Measurements from ENCODE around the gene FAM120A. TPM values are rescaled to one million over a fixed set of nuclear protein-coding genes. Genes with fewer than 3 reads are reported as not detected.

Gene FAM120A
- total and polyA plus RNA-seq, 4 donors = 28.3 to 91.0 (median 50.3) TPM

GRCh38 chr9:93586290-93587057 is 135.0 kb downstream of the FAM120A start:
- H3K27me3 ChIP-seq (ENCODE audit: control insufficient read depth in 4 of 4, insufficient read depth in 4 of 4, low read length in 3 of 4) = no peaks in the 10 kb centered on the region
- no peak for DNase-seq (ENCODE audit: low spot score)
- no peaks in the 10 kb centered on the region for H3K9me3 ChIP-seq (ENCODE audit: control insufficient read depth in 4 of 4, low read length in 3 of 4)
- H3K4me3 ChIP-seq (ENCODE audit: low read depth in 1 of 3, low read length in 3 of 3) = no peak overlapping the region
- 96% methylated on average over 13 of the region's 13 CpGs for WGBS
- H3K36me3 ChIP-seq (ENCODE audit: control insufficient read depth in 4 of 4, insufficient read depth in 3 of 4, low read depth in 1 of 4, low read length in 3 of 4) = no peaks in the 10 kb centered on the region
- H3K27ac ChIP-seq (ENCODE audit: low read depth in 1 of 2, low read length in 2 of 2) = no peak overlapping the region
- H3K9ac ChIP-seq (ENCODE audit: low read depth in 1 of 2, low read length in 2 of 2) = no peak overlapping the region
- TF ChIP-seq NR2F2 (IDR thresholded peaks at IDR 0.05) = no peak
- no peak for TF ChIP-seq SP1 (IDR thresholded peaks at IDR 0.05)
- TF ChIP-seq HNF4G (IDR thresholded peaks at IDR 0.05) = no peak
- TF ChIP-seq GABPA (IDR thresholded peaks at IDR 0.05 in 1 of 2, conservative IDR thresholded peaks at IDR 0.05 in 1 of 2) = no peak
- no peak for TF ChIP-seq JUND (IDR thresholded peaks at IDR 0.05)
- TF ChIP-seq, protein P1, sequence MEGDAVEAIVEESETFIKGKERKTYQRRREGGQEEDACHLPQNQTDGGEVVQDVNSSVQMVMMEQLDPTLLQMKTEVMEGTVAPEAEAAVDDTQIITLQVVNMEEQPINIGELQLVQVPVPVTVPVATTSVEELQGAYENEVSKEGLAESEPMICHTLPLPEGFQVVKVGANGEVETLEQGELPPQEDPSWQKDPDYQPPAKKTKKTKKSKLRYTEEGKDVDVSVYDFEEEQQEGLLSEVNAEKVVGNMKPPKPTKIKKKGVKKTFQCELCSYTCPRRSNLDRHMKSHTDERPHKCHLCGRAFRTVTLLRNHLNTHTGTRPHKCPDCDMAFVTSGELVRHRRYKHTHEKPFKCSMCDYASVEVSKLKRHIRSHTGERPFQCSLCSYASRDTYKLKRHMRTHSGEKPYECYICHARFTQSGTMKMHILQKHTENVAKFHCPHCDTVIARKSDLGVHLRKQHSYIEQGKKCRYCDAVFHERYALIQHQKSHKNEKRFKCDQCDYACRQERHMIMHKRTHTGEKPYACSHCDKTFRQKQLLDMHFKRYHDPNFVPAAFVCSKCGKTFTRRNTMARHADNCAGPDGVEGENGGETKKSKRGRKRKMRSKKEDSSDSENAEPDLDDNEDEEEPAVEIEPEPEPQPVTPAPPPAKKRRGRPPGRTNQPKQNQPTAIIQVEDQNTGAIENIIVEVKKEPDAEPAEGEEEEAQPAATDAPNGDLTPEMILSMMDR (IDR thresholded peaks at IDR 0.05; ENCODE audit: low read depth, low read length, missing input control) = no peak
- no peak for TF ChIP-seq YY1 (IDR thresholded peaks at IDR 0.05)
- TF ChIP-seq FOXA2 (IDR thresholded peaks at IDR 0.05) = no peak
- TF ChIP-seq RXRA (IDR thresholded peaks at IDR 0.05) = no peak
- no peak for TF ChIP-seq MAX (IDR thresholded peaks at IDR 0.05)
- TF ChIP-seq RAD21 (IDR thresholded peaks at IDR 0.05) = no peak
- TF ChIP-seq, protein P2, sequence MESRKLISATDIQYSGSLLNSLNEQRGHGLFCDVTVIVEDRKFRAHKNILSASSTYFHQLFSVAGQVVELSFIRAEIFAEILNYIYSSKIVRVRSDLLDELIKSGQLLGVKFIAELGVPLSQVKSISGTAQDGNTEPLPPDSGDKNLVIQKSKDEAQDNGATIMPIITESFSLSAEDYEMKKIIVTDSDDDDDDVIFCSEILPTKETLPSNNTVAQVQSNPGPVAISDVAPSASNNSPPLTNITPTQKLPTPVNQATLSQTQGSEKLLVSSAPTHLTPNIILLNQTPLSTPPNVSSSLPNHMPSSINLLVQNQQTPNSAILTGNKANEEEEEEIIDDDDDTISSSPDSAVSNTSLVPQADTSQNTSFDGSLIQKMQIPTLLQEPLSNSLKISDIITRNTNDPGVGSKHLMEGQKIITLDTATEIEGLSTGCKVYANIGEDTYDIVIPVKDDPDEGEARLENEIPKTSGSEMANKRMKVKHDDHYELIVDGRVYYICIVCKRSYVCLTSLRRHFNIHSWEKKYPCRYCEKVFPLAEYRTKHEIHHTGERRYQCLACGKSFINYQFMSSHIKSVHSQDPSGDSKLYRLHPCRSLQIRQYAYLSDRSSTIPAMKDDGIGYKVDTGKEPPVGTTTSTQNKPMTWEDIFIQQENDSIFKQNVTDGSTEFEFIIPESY (IDR thresholded peaks at IDR 0.05) = no peak
- TF ChIP-seq, protein P3, sequence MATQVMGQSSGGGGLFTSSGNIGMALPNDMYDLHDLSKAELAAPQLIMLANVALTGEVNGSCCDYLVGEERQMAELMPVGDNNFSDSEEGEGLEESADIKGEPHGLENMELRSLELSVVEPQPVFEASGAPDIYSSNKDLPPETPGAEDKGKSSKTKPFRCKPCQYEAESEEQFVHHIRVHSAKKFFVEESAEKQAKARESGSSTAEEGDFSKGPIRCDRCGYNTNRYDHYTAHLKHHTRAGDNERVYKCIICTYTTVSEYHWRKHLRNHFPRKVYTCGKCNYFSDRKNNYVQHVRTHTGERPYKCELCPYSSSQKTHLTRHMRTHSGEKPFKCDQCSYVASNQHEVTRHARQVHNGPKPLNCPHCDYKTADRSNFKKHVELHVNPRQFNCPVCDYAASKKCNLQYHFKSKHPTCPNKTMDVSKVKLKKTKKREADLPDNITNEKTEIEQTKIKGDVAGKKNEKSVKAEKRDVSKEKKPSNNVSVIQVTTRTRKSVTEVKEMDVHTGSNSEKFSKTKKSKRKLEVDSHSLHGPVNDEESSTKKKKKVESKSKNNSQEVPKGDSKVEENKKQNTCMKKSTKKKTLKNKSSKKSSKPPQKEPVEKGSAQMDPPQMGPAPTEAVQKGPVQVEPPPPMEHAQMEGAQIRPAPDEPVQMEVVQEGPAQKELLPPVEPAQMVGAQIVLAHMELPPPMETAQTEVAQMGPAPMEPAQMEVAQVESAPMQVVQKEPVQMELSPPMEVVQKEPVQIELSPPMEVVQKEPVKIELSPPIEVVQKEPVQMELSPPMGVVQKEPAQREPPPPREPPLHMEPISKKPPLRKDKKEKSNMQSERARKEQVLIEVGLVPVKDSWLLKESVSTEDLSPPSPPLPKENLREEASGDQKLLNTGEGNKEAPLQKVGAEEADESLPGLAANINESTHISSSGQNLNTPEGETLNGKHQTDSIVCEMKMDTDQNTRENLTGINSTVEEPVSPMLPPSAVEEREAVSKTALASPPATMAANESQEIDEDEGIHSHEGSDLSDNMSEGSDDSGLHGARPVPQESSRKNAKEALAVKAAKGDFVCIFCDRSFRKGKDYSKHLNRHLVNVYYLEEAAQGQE (IDR thresholded peaks at IDR 0.05) = no peak
- no peak for TF ChIP-seq TAF1 (conservative IDR thresholded peaks at IDR 0.05)
- TF ChIP-seq, protein P4, sequence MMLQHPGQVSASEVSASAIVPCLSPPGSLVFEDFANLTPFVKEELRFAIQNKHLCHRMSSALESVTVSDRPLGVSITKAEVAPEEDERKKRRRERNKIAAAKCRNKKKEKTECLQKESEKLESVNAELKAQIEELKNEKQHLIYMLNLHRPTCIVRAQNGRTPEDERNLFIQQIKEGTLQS (IDR thresholded peaks at IDR 0.05) = no peak
- no peak for TF ChIP-seq HNF4A (conservative IDR thresholded peaks at IDR 0.05)
- TF ChIP-seq EGR1 (IDR thresholded peaks at IDR 0.05; ENCODE audit: low read depth in 2 of 2) = no peak
- no peak for TF ChIP-seq FOXA1 (IDR thresholded peaks at IDR 0.05)
- H3K4me1 ChIP-seq (ENCODE audit: control insufficient read depth in 4 of 4, insufficient read depth in 4 of 4, low read length in 3 of 4) = peaks cover 4 to 15% (median 11%) of the 10 kb centered on the region in 4 donors
